DLD1 (cell line): ENCODE data around the gene ALKBH5.

ENCODE experiments used
- in situ Hi-C: cut with HindIII; loops from 2 replicates; pipeline ENCODE4 v1.10.0; 2017; ENCODE audit warnings: low sequenced_read_pairs

Gene ALKBH5

GRCh38 chr17:18157354-18157985 lies 26.2 kb upstream of the ALKBH5 start:
- in situ Hi-C loops, result no loop called here

GRCh38 chr17:18158022-18158600 lies 25.5 kb upstream of the ALKBH5 start:
- in situ Hi-C loops, result no loop called here

GRCh38 chr17:18159551-18160120 lies 24.0 kb upstream of the ALKBH5 start:
- in situ Hi-C loops, result no loop called here

- in situ Hi-C loops, result no loop called here
Observed at GRCh38 chr17:18160128-18160856, 23.3 kb upstream of the ALKBH5 start.

- in situ Hi-C loops, result no loop called here
Observed at GRCh38 chr17:18161207-18162145, 22.2 kb upstream of the ALKBH5 start.

- in situ Hi-C loops, result no loop called here
Observed at GRCh38 chr17:18163547-18163946, 20.1 kb upstream of the ALKBH5 start.

GRCh38 chr17:18166894-18167293 lies 16.7 kb upstream of the ALKBH5 start:
- in situ Hi-C loops, result no loop called here

GRCh38 chr17:18167421-18167820 lies 16.2 kb upstream of the ALKBH5 start:
- in situ Hi-C loops, result no loop called here

GRCh38 chr17:18172531-18173278 lies 10.9 kb upstream of the ALKBH5 start:
- in situ Hi-C loops, result no loop called here

- in situ Hi-C loops, result no loop called here
Observed at GRCh38 chr17:18173740-18174139, 9.9 kb upstream of the ALKBH5 start.

GRCh38 chr17:18176176-18176575 lies 7.5 kb upstream of the ALKBH5 start:
- in situ Hi-C loops, result no loop called here

- in situ Hi-C loops, result no loop called here
Observed at GRCh38 chr17:18177133-18177532, 6.5 kb upstream of the ALKBH5 start.

- in situ Hi-C loops, result no loop called here
Observed at GRCh38 chr17:18177722-18178121, 5.9 kb upstream of the ALKBH5 start.

GRCh38 chr17:18179196-18179595 lies 4.4 kb upstream of the ALKBH5 start:
- in situ Hi-C loops, result no loop called here

GRCh38 chr17:18179804-18180203 lies 3.8 kb upstream of the ALKBH5 start:
- in situ Hi-C loops, result no loop called here

- in situ Hi-C loops, result no loop called here
Observed at GRCh38 chr17:18181358-18181757, 2.3 kb upstream of the ALKBH5 start.

GRCh38 chr17:18182110-18182977 lies 1.3 kb upstream of the ALKBH5 start:
- in situ Hi-C loops, result no loop called here

- in situ Hi-C loops, result no loop called here
Observed at GRCh38 chr17:18182978-18183333, 672 bp upstream of the ALKBH5 start.
